ENCODE measurements around the gene FZR1. TPM values are rescaled to one million over a fixed set of nuclear protein-coding genes. Genes with fewer than 3 reads are reported as not detected.

The FZR1 gene
- total and polyA plus RNA-seq, 2 of the 4 experiments (the other 2 are of a cell fraction) = 21.5 to 47.8 TPM

DNA sequence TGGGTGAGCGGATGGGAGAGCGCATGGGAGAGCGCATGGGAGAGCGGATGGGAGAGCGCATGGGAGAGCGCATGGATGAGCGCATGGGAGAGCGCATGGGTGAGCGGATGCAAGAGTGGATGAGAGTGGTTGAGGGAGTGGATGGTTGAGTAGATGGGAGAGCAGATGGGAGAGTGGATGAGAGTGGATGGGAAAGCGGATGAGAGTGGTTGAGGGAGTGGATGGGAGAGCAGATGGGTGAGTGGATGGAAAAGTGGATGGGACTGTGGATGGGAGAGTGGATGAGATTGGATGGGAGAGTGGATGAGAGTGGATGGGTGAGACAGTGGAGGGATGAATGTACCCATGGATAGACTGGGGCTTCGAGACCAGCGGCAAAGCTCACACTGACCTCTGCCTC, 24.3 kb downstream of the FZR1 start:
- Histone ChIP-seq H3K79me1 (ENCODE audit: low read depth in 1 of 2, low read length in 2 of 2) (peaks cover 10 to 24% of the 10 kb centered on the region in 2 experiments), H3K4me2 (ENCODE audit: low read depth, low read length) (no peak overlapping the region), H4K8ac (ENCODE audit: low read depth in 2 of 2, low read length in 2 of 2) (no peak overlapping the region), H3K9me1 (ENCODE audit: insufficient read depth, low read length) (peaks cover 6% of the 10 kb centered on the region; the same call in 1 of the 2 replicates), H3K27ac (ENCODE audit: insufficient read depth, low read length) (no peak overlapping the region), H4K91ac (ENCODE audit: insufficient read depth, low read depth, low read length) (no peak overlapping the region), H2BK20ac (ENCODE audit: low read depth, low read length) (no peak overlapping the region), H2AK5ac (ENCODE audit: low read depth, low read length) (no peak overlapping the region), H2BK120ac (ENCODE audit: low read depth, low read length) (no peak overlapping the region), H3K23ac (ENCODE audit: low read depth, low read length) (no peak overlapping the region), H3K4ac (ENCODE audit: low read depth, low read length) (no peak overlapping the region), H3K18ac (ENCODE audit: low read depth, low read length) (no peak overlapping the region), H3K4me3 (ENCODE audit: insufficient read depth, low read depth, low read length) (no peak overlapping the region), H3K9me3 (ENCODE audit: control insufficient read depth, insufficient read depth, low read length) (no peaks in the 10 kb centered on the region), H2BK15ac (ENCODE audit: low read depth, low read length) (no peak overlapping the region), H3K56ac (ENCODE audit: extremely low read depth, insufficient read depth, low read length) (no peak overlapping the region), H4K20me1 (ENCODE audit: insufficient read depth, low read length) (peaks cover 9% of the 10 kb centered on the region), H2AK9ac (replicated peaks; ENCODE audit: low read depth, low read length, poor library complexity) (no peak overlapping the region), H3K4me1 (ENCODE audit: control insufficient read depth, insufficient read depth, low read length) (no peaks in the 10 kb centered on the region), H3K9ac (ENCODE audit: low read depth, low read length) (no peak overlapping the region), H4K5ac (ENCODE audit: low read depth, low read length) (no peak overlapping the region), H2BK5ac (ENCODE audit: low read depth, low read length, poor library complexity, severe bottlenecking) (no peak overlapping the region), H3K27me3 (ENCODE audit: control insufficient read depth, insufficient read depth, low read length) (no peaks in the 10 kb centered on the region), H3K36me3 (ENCODE audit: control insufficient read depth, insufficient read depth, low read length) (peaks cover 72% of the 10 kb centered on the region), H2AFZ (replicated peaks; ENCODE audit: low read length, poor library complexity) (no peak overlapping the region), H3K14ac (replicated peaks; ENCODE audit: low read depth, low read length) (no peak overlapping the region)
- in situ Hi-C loops (cut with MboI; ENCODE audit: low sequenced_read_pairs) = no loop called here
- intact Hi-C loops (cut with micrococcal nuclease) = no loop called here
- BruUV-seq (replicated peaks) = no TSS peak
- ATAC-seq (ENCODE audit: low read depth) (no peak), DNase-seq (no peak)
- 94% methylated on average over 10 of the region's 12 CpGs; no CpG with 5 or more reads in 1 of the 2 experiments for WGBS, 2 experiments (ENCODE audit: extremely low coverage in 2 of 2, insufficient read length in 1 of 2)
- dilution Hi-C loops (cut with HindIII; ENCODE audit: low sequenced_read_pairs, unreplicated experiment) = no loop called here
- no peak for TF ChIP-seq MAZ (IDR thresholded peaks at IDR 0.05; ENCODE audit: borderline replicate concordance, low read depth, low read length)
- no peak for TF ChIP-seq POLR2A (IDR thresholded peaks at IDR 0.05; ENCODE audit: low read depth, low read length)
- TF ChIP-seq BHLHE40 (IDR thresholded peaks at IDR 0.05; ENCODE audit: low read depth, low read length) = no peak
- no peak for TF ChIP-seq CEBPB (IDR thresholded peaks at IDR 0.05; ENCODE audit: low read depth, low read length)
- TF ChIP-seq MXI1 (IDR thresholded peaks at IDR 0.05; ENCODE audit: borderline replicate concordance, low read depth, low read length) = no peak
- ChIA-PET POLR2A (ENCODE audit: unreplicated experiment) (no interaction called here), CTCF (no interaction called here)

All from IMR-90 (cell line).